ENCODE data around the gene TSPAN16. TPM values are rescaled to one million over a fixed set of nuclear protein-coding genes. Genes with fewer than 3 reads are reported as not detected.
"Not testable (repeated sequence)": the region's sequence is repeated elsewhere in the genome, so short reads cannot be mapped to it uniquely, and the experiment has no call there.

Gene TSPAN16
- total RNA-seq, 2 experiments from 2014 or later, result not detected

GRCh38 chr19:11331502-11331901, 35.5 kb downstream of the TSPAN16 start:
- TF ChIP-seq CTCF (conservative IDR thresholded peaks at IDR 0.05; ENCODE audit: low read length), result no peak
- no peak for TF ChIP-seq EZH2phosphoT487 (IDR thresholded peaks at IDR 0.05; ENCODE audit: borderline replicate concordance, low read depth, low read length)
- Histone ChIP-seq H3K9me2 (ENCODE audit: insufficient read depth, low read length) (no peaks in the 10 kb centered on the region), H3K79me2 (ENCODE audit: insufficient read depth, low read depth, low read length) (no peaks in the 10 kb centered on the region), H3K9me3 (ENCODE audit: low read length) (no peaks in the 10 kb centered on the region), H3K27ac (ENCODE audit: low read depth, low read length, poor library complexity, severe bottlenecking) (no peak overlapping the region), H4K20me1 (ENCODE audit: insufficient read depth, low read length) (no peaks in the 10 kb centered on the region), H3K36me3 (ENCODE audit: insufficient read depth, low read length) (no peaks in the 10 kb centered on the region), H3K4me2 (ENCODE audit: low read length) (no peak overlapping the region), H3K4me1 (ENCODE audit: insufficient read depth, low read length, poor library complexity, severe bottlenecking) (no peaks in the 10 kb centered on the region), H3K4me3 (ENCODE audit: low read depth, low read length, poor library complexity, severe bottlenecking) (no peak overlapping the region), H2AFZ (ENCODE audit: low read length) (no peak overlapping the region)
- ChIA-PET POLR2A (no interaction called here), CTCF (ENCODE audit: unreplicated experiment) (no interaction called here)
- BruUV-seq (replicated peaks), result no TSS peak
- intact Hi-C loops (cut with micrococcal nuclease; ENCODE audit: unreplicated experiment), result no loop called here
- DNase-seq (ENCODE audit: low spot score), result no peak

GRCh38 chr19:11332822-11333221, 36.9 kb downstream of the TSPAN16 start:
- BruUV-seq (replicated peaks), result no TSS peak

GRCh38 chr19:11333838-11334237, 37.9 kb downstream of the TSPAN16 start:
- H3K9me3 ChIP-seq (ENCODE audit: low read length); intact Hi-C loops (cut with micrococcal nuclease; ENCODE audit: unreplicated experiment); H3K79me2 ChIP-seq (ENCODE audit: insufficient read depth, low read depth, low read length); H4K20me1 ChIP-seq (ENCODE audit: insufficient read depth, low read length); H3K4me2 ChIP-seq (ENCODE audit: low read length); BruUV-seq (replicated peaks); H3K27ac ChIP-seq (ENCODE audit: low read depth, low read length, poor library complexity, severe bottlenecking); H3K9me2 ChIP-seq (ENCODE audit: insufficient read depth, low read length); H2AFZ ChIP-seq (ENCODE audit: low read length); H3K4me3 ChIP-seq (ENCODE audit: low read depth, low read length, poor library complexity, severe bottlenecking); H3K4me1 ChIP-seq (ENCODE audit: insufficient read depth, low read length, poor library complexity, severe bottlenecking); CTCF ChIA-PET (ENCODE audit: unreplicated experiment); DNase-seq (ENCODE audit: low spot score); H3K36me3 ChIP-seq (ENCODE audit: insufficient read depth, low read length); POLR2A ChIA-PET: not testable (repeated sequence)

More at GRCh38 chr19:11332822-11333221, 36.9 kb downstream of the TSPAN16 start:
- Histone ChIP-seq H3K4me1 (ENCODE audit: insufficient read depth, low read length, poor library complexity, severe bottlenecking) (no peaks in the 10 kb centered on the region), H3K79me2 (ENCODE audit: insufficient read depth, low read depth, low read length) (no peaks in the 10 kb centered on the region), H3K36me3 (ENCODE audit: insufficient read depth, low read length) (no peaks in the 10 kb centered on the region), H3K4me3 (ENCODE audit: low read depth, low read length, poor library complexity, severe bottlenecking) (no peak overlapping the region), H3K9me3 (ENCODE audit: low read length) (no peaks in the 10 kb centered on the region), H2AFZ (ENCODE audit: low read length) (no peak overlapping the region), H3K27ac (ENCODE audit: low read depth, low read length, poor library complexity, severe bottlenecking) (no peak overlapping the region), H4K20me1 (ENCODE audit: insufficient read depth, low read length) (no peaks in the 10 kb centered on the region), H3K4me2 (ENCODE audit: low read length) (no peak overlapping the region), H3K9me2 (ENCODE audit: insufficient read depth, low read length) (no peaks in the 10 kb centered on the region)
- intact Hi-C loops (cut with micrococcal nuclease; ENCODE audit: unreplicated experiment), result no loop called here
- ChIA-PET POLR2A (interaction anchor here (0.7 kb wide), 1 partner anchor 42 kb away, joined by 5 read pairs; no protein-coding TSS in a partner anchor), CTCF (ENCODE audit: unreplicated experiment) (no interaction called here)
- DNase-seq (ENCODE audit: low spot score), result no peak
- TF ChIP-seq EZH2phosphoT487 (IDR thresholded peaks at IDR 0.05; ENCODE audit: borderline replicate concordance, low read depth, low read length) (no peak), CTCF (conservative IDR thresholded peaks at IDR 0.05; ENCODE audit: low read length) (no peak)

All from OCI-LY7 (cell line).